Middle frontal gyrus (tissue), 1 donor: ENCODE results near the gene GPR82.
"Not testable (repeated sequence)": the region's sequence is repeated elsewhere in the genome, so short reads cannot be mapped to it uniquely, and the experiment has no call there.

Source experiments
- DNase-seq: peaks from one replicate; pipeline ENCODE4 v3.0.0-alpha.2; 2015; ENCODE audit warnings: low spot score; ENCODE audit errors: extremely low spot score

GPR82 gene

DNA sequence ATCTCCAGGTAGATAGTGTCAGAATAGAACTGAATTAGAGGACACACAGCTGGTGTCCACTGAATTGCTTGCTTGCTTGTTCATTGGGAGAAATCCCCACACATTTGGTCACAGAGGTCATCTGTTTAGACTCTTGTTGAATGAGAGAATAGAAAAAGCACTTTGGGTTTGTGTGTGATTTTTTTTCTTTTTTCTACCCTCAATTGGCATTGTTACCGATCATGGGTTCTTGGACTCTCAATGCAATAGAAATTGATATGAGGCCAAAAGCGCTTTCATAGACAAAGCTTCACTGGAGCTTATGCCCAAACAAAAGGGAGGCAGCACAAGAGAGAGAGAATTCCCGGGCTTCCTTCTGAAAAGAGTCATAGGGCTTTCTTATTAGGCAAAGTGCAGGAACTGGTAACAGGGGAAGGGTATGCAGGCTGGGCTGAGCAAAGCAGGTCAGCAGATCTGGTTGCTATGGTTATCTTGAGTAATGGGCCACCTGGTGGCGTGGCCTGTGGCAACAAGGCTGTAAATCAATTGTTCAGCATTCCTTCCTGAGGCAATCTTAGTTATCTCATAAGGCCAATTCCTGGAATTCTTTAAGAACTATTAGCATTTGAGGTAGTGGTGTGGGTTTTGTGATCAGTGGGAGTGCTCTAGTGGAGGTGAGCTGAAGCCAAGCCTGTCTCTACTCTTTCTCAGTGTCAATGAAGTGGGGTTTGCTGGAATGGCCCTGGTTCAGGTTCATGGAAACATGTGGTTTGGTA, 5.3 kb upstream of the GPR82 start:
- no peak for DNase-seq

GRCh38 chrX:41719610-41720009, 4.4 kb upstream of the GPR82 start:
- not testable (repeated sequence) for DNase-seq

DNA sequence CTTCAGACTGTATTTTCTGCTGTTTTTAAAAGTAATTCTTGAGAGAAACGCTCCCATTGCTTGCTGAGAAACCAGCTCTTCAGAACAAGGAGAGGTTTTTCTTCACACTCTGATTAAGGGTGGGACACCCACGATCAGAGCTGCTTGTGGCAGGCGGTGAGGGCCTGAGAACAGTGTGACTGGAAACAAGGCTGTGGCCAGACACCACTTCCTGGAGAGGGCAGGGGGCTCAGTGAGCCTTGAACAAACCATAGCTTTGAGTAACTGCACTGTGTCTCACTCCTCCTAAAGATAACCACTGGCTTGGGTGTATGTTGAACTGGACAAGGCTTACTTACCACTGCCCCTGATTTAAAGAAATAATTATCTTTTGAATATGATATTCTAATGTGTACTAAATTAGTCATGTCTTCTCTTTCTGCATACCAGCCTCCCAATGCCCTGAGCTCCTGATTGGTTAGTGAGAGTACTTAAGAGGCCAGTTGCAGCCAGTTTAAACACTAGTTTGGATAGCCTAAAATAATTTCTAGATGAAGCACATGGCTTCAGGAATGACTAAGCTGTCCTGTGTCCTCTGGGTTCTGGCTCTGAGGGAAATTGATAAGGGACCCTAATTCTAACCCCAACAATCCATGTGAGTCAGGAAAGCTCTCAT, 3.7 kb upstream of the GPR82 start:
- DNase-seq: no peak

GRCh38 chrX:41721590-41721989, 2.4 kb upstream of the GPR82 start:
- DNase-seq: no peak

DNA sequence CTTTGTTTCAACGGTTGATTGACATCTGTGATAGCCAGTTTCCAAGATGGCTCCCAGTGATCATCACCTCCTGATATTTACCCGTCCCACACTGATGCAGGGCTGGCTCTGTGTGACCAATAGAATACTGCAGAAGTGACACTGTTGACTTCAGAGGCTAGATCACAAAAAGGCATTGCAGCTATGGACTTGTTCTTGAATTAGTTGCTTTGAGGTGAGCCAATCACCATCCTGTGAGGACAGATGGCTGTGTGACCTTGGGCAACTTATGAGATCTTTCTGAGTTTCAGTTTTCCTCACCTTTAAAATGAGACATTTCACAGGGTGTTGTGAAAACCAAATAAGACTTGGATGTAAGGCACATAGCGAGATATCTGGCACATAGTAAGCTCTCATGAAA, 1.8 kb upstream of the GPR82 start:
- no peak for DNase-seq

GRCh38 chrX:41722816-41723618, 964 bp upstream of the GPR82 start:
- no peak for DNase-seq

DNA sequence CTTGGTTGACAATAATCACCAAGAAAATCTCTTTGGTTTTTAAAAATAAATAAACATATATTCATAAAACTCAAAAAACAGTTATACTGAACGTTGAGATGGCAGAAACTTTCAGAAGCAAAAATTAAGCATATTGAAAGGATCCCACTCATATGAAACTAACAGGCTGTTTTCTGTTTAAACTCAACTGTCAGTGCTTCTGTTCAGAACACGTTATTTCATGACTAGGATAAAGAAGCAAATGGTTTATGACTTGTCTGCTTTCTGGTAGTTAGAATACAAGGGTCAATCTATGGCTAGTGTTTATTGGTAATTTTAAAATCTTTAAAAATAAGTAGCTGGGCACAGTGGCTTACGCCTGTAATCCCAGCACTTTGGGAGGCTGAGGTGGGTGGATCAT, 4.1 kb downstream of the GPR82 start:
- DNase-seq: no peak

- DNase-seq: no peak
These were observed 6.1 kb downstream of the GPR82 start for GRCh38 chrX:41730081-41730480.

GRCh38 chrX:41732260-41732659, 8.3 kb downstream of the GPR82 start:
- no peak for DNase-seq

DNA sequence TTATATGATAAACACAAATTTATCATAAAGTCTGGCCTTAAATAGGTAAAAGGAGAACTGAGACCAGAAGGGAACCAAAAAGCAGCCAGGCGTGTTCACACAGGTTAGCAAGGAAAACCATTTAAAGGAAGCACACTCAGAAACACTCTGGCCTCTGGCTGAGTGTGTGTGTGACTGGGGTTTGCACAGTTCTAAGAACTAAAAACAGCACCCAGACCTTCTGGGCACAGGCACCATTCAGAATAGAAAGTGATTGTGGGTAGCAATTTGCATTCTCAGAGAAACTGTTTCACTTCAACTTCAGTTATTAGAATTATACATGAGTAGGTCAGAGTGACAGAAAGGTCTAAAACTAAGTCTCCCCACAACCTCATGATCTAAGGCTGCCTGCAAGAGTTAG, 10.0 kb downstream of the GPR82 start:
- DNase-seq: no peak

DNA sequence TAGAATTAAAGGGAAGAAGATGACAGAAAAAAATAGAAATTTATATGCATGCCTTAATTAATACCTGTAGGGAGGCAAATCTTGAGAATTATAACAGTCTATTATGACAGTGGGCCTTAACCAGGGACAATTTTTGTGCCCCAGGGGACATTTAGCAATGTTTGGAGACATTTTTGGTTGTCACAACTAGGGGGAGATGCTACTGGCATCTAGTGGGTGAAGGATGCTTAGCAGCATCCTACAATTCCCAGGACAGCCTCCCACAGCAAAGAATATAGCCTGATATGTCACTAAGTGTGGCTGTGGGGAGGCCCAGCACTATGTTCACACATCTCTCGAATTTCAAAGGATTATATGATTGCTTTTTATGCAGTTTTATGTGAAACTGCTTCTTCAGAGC, 10.5 kb downstream of the GPR82 start:
- no peak for DNase-seq

DNA sequence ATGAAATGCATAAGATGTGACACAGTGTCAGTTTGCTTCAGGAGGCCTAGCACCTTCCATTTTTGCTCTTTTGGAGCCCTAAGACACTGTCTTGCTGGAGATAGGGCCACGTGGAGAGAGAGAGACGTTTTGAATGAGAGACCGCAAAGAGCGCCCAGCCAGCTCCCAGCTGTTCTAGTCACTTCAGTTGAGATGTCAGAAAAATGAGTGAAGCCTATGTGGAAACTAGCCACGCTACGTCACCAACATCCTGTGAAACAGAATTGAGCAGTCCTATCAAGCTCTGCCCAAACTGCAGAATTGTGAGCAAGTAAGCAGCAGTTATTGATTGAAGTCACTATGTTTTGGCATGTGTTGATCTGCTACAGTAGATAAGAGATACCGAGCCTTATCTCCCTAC, 13.1 kb downstream of the GPR82 start:
- DNase-seq: no peak

- DNase-seq: no peak
These were observed 15.9 kb downstream of the GPR82 start for GRCh38 chrX:41739871-41740270.

DNA sequence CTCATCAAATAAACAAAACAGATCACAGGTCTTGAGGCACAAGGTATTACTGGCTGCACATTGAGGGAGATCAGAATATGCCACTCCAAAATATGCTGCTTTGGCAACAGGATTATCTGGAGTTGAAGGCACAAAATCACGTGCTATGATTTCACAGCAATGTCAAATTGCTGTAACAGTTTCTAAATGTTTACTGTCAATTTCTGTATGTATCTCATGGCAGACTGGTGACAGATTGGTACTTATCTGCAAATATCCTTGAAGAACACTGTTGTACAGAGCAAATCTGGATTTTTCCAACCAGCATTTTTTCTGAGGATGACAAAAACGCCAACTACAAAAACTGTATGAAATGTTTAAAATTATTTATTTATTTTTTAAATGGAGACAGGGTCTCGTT, 26.7 kb downstream of the GPR82 start:
- no peak for DNase-seq

DNA sequence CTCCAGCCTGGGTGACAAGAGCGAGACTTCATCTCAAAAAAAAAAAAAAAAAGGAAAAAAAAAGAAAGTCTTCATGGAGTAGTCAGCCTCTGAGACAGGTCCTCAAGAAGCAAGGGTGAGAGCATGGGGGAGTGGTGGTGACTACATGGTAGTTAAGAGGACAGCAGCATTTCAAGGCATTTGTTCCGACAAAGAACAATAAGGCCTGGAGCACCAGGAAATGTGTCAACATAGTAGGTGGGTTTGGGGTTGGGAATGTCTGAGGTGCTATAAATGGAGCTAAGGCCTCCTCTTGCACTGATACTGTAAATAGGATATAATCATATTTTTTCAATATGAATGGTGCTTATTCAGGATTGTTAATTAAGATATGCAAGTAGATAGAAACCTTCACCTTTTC, 34.4 kb downstream of the GPR82 start:
- no peak for DNase-seq

DNA sequence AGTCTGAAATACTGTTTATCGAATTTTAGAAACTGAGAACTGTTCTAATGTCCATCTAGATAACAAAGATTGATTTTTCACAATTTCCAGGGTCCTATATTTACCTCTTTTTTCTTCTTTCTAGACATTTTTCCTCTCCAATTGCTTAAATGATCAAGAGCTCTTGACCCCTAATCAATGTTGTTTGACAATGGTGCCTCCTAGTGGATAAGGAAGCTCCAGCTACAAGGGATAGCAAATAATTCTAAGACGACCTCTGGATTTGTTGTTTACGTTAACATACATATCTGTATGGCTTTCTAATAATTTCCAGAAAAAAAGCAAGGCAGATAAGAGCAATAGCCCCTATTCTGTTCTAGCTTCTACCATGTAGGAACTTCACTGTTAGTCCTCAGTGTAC, 35.8 kb downstream of the GPR82 start:
- DNase-seq: no peak

GRCh38 chrX:41761169-41761568, 37.2 kb downstream of the GPR82 start:
- no peak for DNase-seq

GRCh38 chrX:41761702-41762101, 37.7 kb downstream of the GPR82 start:
- DNase-seq: no peak

DNA sequence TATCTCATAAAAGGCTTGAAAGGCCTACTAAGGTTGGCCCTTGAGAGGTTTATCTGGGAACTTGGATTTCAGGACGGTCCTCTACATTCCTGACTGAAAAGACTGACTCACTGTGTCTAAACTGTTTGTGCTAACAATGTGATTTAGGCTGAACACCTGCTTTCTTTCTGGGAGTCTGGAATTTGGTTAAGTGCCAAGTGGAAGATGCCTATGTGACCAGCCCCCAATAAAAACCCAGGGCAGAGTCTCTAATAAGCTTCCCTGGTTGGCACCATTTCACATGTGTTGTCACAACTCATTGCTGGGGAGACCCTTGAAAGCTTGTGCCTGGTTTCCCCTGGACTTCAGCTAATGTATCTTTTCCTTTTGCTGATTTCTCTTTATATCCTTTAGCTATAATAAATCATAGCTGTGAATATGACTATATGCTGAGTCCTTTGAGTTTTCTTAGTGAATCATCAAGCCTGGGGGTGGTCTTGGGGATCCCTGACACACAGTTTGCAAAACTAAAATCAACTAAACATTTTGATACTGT, 55.1 kb downstream of the GPR82 start:
- DNase-seq: no peak
